GM21576 (cell line): ENCODE measurements around the gene USP17L19.
"Not testable (repeated sequence)": the region's sequence is repeated elsewhere in the genome, so short reads cannot be mapped to it uniquely, and the experiment has no call there.

Experiments used
- ATAC-seq: cut with Tn5 transposase; IDR thresholded peaks from one replicate; pipeline ENCODE4 v1.9.1; 2021; ENCODE audit warnings: mild to moderate bottlenecking, moderate library complexity; ENCODE audit not compliant: unreplicated experiment

The USP17L19 gene

GRCh38 chr4:9253078-9253477 lies at the start of gene USP17L19:
USP17L19 (plus strand) TSS chr4:9253378; CDS start chr4:9253378, 0 bp downstream.
- ATAC-seq: not testable (repeated sequence)

GRCh38 chr4:9210357-9210756 lies 42.8 kb upstream of the USP17L19 start, which contains the start of gene USP17L10:
USP17L10 (plus strand) TSS chr4:9210657; CDS start chr4:9210657, 0 bp downstream.
- not testable (repeated sequence) for ATAC-seq

- ATAC-seq: not testable (repeated sequence)
Observed at GRCh38 chr4:9214701-9215100, 38.5 kb upstream of the USP17L19 start.

GRCh38 chr4:9215105-9215504 lies 38.1 kb upstream of the USP17L19 start, which contains the start of gene USP17L11:
USP17L11 (plus strand) TSS chr4:9215405; CDS start chr4:9215405, 0 bp downstream.
- not testable (repeated sequence) for ATAC-seq

DNA sequence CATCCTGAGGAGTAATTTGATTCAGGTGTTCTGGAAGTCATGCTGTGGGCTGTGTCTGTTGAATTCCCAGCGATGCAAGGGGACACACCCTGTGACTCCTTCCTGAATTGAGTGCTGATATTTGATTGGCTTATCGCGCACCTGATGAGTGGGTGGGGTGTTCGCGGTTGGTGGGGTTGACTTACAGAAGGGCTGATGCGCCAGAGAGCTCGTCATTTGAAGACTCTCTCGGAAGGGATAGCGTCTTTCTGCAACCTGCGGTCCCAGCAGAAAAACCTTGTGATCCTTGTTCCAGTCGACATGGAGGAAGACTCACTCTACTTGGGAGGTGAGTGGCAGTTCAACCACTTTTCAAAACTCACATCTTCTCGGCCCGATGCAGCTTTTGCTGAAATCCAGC lies 33.3 kb upstream of the USP17L19 start, which contains the start of gene USP17L12:
Gene USP17L12 (plus strand): TSS at position 301 of the 400 bp plus-strand sequence. CDS start 0 bp downstream, at position 301.
- not testable (repeated sequence) for ATAC-seq

GRCh38 chr4:9224596-9224995 lies 28.6 kb upstream of the USP17L19 start, which contains the start of gene USP17L13:
USP17L13 (plus strand) TSS chr4:9224896; CDS start chr4:9224896, 0 bp downstream.
- not testable (repeated sequence) for ATAC-seq

- not testable (repeated sequence) for ATAC-seq
Observed at GRCh38 chr4:9230249-9230648, 22.9 kb upstream of the USP17L19 start.

DNA sequence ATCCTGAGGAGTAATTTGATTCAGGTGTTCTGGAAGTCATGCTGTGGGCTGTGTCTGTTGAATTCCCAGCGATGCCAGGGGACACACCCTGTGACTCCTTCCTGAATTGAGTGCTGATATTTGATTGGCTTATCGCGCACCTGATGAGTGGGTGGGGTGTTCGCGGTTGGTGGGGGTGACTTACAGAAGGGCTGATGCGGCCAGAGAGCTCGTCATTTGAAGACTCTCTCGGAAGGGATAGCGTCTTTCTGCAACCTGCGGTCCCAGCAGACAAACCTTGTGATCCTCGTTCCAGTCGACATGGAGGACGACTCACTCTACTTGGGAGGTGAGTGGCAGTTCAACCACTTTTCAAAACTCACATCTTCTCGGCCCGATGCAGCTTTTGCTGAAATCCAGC lies 19.1 kb upstream of the USP17L19 start, which contains the start of gene USP17L15:
Gene USP17L15 (plus strand): TSS at position 301 of the 400 bp plus-strand sequence. CDS start 0 bp downstream, at position 301.
- not testable (repeated sequence) for ATAC-seq

GRCh38 chr4:9238461-9238860 lies 14.7 kb upstream of the USP17L19 start:
- not testable (repeated sequence) for ATAC-seq

GRCh38 chr4:9243579-9243978 lies 9.6 kb upstream of the USP17L19 start, which contains the start of gene USP17L17:
USP17L17 (plus strand) TSS chr4:9243879; CDS start chr4:9243879, 0 bp downstream.
- not testable (repeated sequence) for ATAC-seq

GRCh38 chr4:9247953-9248680 lies 5.1 kb upstream of the USP17L19 start, which contains the start of gene USP17L18:
USP17L18 (plus strand) TSS chr4:9248630; CDS start chr4:9248630, 0 bp downstream.
- not testable (repeated sequence) for ATAC-seq

DNA sequence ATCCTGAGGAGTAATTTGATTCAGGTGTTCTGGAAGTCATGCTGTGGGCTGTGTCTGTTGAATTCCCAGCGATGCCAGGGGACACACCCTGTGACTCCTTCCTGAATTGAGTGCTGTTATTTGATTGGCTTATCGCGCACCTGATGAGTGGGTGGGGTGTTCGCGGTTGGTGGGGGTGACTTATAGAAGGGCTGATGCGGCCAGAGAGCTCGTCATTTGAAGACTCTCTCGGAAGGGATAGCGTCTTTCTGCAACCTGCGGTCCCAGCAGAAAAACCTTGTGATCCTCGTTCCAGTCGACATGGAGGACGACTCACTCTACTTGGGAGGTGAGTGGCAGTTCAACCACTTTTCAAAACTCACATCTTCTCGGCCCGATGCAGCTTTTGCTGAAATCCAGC lies 4.6 kb downstream of the USP17L19 start, which contains the start of gene USP17L20:
Gene USP17L20 (plus strand): TSS at position 301 of the 400 bp plus-strand sequence. CDS start 0 bp downstream, at position 301.
- not testable (repeated sequence) for ATAC-seq

DNA sequence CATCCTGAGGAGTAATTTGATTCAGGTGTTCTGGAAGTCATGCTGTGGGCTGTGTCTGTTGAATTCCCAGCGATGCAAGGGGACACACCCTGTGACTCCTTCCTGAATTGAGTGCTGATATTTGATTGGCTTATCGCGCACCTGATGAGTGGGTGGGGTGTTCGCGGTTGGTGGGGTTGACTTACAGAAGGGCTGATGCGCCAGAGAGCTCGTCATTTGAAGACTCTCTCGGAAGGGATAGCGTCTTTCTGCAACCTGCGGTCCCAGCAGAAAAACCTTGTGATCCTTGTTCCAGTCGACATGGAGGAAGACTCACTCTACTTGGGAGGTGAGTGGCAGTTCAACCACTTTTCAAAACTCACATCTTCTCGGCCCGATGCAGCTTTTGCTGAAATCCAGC lies 9.4 kb downstream of the USP17L19 start, which contains the start of gene USP17L21:
Gene USP17L21 (plus strand): TSS at position 301 of the 400 bp plus-strand sequence. CDS start 0 bp downstream, at position 301.
- ATAC-seq: not testable (repeated sequence)

DNA sequence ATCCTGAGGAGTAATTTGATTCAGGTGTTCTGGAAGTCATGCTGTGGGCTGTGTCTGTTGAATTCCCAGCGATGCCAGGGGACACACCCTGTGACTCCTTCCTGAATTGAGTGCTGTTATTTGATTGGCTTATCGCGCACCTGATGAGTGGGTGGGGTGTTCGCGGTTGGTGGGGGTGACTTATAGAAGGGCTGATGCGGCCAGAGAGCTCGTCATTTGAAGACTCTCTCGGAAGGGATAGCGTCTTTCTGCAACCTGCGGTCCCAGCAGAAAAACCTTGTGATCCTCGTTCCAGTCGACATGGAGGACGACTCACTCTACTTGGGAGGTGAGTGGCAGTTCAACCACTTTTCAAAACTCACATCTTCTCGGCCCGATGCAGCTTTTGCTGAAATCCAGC lies 14.1 kb downstream of the USP17L19 start, which contains the start of gene USP17L22:
Gene USP17L22 (plus strand): TSS at position 301 of the 400 bp plus-strand sequence. CDS start 0 bp downstream, at position 301.
- not testable (repeated sequence) for ATAC-seq

DNA sequence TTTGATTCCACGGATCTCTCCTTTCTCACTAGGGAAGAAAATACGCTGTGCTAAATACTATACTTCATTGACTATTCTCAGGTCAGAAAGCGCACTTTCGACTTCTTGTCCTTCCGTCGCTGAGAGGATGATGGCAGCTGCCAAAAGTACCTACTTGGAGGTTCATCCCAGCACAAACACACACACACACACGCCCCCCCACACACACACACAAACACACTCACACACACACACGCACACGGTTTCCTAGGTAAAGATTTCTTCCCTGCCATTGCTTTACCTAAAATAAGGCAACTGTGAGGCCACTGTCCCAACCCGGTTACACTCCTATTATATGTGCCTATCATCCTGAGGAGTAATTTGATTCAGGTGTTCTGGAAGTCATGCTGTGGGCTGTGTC lies 18.5 kb downstream of the USP17L19 start:
- ATAC-seq: not testable (repeated sequence)
